SK-N-MC (cell line): ENCODE results near the gene GVQW3.

ENCODE experiments used
- EZH2 ChIP-seq: fragments of 200-600 bp; sonication (generic); IDR thresholded peaks from one replicate; pipeline ENCODE4 v1.6.1; 2017; ENCODE audit warnings: antibody characterized with exemption
- POLR2AphosphoS5 ChIP-seq: IDR thresholded peaks from 2 replicates; pipeline ENCODE4 v1.6.1; 2012; ENCODE audit warnings: mild to moderate bottlenecking, low read depth, low read length, borderline replicate concordance

GRCh38 chr11:76443268-76443980 lies 62.3 kb downstream of the GVQW3 start:
- TF ChIP-seq EZH2 (no peak), POLR2AphosphoS5 (no peak)
